ENCODE results near the gene MRAS.
"Not testable (repeated sequence)": the region's sequence is repeated elsewhere in the genome, so short reads cannot be mapped to it uniquely, and the experiment has no call there.

MRAS gene

DNA sequence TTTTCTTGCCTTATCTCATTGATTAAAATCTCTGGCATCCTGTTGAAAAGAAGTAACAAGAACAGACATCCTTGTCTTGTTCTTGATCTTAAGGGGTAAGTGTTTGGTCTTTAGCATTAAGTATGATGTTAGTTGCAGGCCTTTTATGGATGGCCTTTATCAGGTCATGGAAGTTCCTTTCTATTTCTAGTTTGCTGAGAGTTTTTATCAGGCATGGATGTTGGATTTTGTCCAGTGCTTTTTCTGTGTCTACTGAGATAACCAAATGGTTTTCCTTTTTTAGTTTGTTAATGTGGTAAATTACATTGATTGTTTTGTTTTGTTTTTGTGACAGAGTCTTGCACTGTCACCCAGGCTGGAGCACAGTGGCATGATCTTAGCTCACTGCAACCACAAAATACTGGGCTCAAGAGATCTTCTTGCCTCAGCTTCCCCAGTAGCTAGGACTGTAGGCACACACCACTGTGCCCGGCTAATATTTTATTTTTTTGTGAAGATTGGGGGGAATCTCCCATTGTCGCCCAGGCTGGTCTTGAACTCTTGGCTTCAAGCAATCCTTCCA is 26.3 kb downstream of the MRAS start:
- no peaks in the 10 kb centered on the region for H3K4me1 ChIP-seq (ENCODE audit: control insufficient read depth, insufficient read depth, low read length, poor library complexity, severe bottlenecking)
- H3K27me3 ChIP-seq (replicated peaks; ENCODE audit: control insufficient read depth, insufficient read depth, low read length, poor library complexity, severe bottlenecking), result no peaks in the 10 kb centered on the region
- H3K27ac ChIP-seq (ENCODE audit: insufficient read depth, low read length, poor library complexity, severe bottlenecking), result no peak overlapping the region
- H3K4me3 ChIP-seq (ENCODE audit: insufficient read depth, low read depth, low read length, poor library complexity, severe bottlenecking), result no peak overlapping the region
- H3K36me3 ChIP-seq (ENCODE audit: control insufficient read depth, insufficient read depth, low read length), result no peaks in the 10 kb centered on the region
- no peak for DNase-seq
- no peaks in the 10 kb centered on the region for H3K9me3 ChIP-seq (ENCODE audit: control insufficient read depth, low read length)

DNA sequence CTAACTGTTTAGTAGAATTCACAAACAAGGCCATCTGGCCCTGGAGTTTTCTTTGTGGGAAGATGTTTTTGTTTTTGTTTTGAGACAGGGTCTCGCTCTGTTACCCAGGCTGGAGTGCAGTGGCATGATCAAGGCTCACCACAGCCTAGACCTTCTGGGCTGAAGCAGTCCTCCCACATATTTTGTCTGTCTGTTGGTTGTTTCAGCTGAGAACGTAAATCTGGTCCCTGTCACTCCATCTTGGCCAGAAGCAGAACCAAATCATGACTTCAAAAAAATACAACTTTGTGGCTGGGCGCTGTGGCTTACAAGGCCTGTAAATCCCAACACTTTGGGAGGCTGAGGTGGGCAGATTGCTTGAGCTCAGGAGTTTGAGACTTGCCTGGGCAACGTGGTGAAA is 27.1 kb downstream of the MRAS start:
- no peak for DNase-seq
- no peaks in the 10 kb centered on the region for H3K9me3 ChIP-seq (ENCODE audit: control insufficient read depth, low read length)
- H3K4me1 ChIP-seq (ENCODE audit: control insufficient read depth, insufficient read depth, low read length, poor library complexity, severe bottlenecking), result no peaks in the 10 kb centered on the region
- no peak overlapping the region for H3K27ac ChIP-seq (ENCODE audit: insufficient read depth, low read length, poor library complexity, severe bottlenecking)
- no peaks in the 10 kb centered on the region for H3K36me3 ChIP-seq (ENCODE audit: control insufficient read depth, insufficient read depth, low read length)
- H3K4me3 ChIP-seq (ENCODE audit: insufficient read depth, low read depth, low read length, poor library complexity, severe bottlenecking), result no peak overlapping the region
- no peaks in the 10 kb centered on the region for H3K27me3 ChIP-seq (replicated peaks; ENCODE audit: control insufficient read depth, insufficient read depth, low read length, poor library complexity, severe bottlenecking)

DNA sequence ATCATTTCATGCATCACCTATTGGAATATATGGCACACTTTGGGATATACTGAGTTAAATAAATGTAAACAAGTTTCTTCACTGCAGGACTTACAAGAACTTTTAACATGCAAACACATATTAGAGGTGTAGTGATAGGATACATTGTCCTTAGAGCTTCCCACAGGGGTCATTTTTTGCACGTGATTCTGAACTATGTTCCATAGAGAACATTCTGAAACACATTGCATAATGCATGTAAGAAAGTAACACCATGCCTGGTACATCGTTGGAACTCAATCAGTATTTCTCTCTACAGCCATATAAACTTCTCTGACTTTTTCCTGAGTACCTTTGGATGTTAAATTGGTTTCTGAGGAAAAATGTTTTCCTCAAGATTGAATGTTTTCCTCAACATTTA is 28.3 kb downstream of the MRAS start:
- Histone ChIP-seq H3K27ac (ENCODE audit: insufficient read depth, low read length, poor library complexity, severe bottlenecking) (no peak overlapping the region), H3K36me3 (ENCODE audit: control insufficient read depth, insufficient read depth, low read length) (no peaks in the 10 kb centered on the region), H3K4me3 (ENCODE audit: insufficient read depth, low read depth, low read length, poor library complexity, severe bottlenecking) (no peak overlapping the region), H3K4me1 (ENCODE audit: control insufficient read depth, insufficient read depth, low read length, poor library complexity, severe bottlenecking) (no peaks in the 10 kb centered on the region), H3K9me3 (ENCODE audit: control insufficient read depth, low read length) (no peaks in the 10 kb centered on the region), H3K27me3 (replicated peaks; ENCODE audit: control insufficient read depth, insufficient read depth, low read length, poor library complexity, severe bottlenecking) (no peaks in the 10 kb centered on the region)
- DNase-seq, result no peak

DNA sequence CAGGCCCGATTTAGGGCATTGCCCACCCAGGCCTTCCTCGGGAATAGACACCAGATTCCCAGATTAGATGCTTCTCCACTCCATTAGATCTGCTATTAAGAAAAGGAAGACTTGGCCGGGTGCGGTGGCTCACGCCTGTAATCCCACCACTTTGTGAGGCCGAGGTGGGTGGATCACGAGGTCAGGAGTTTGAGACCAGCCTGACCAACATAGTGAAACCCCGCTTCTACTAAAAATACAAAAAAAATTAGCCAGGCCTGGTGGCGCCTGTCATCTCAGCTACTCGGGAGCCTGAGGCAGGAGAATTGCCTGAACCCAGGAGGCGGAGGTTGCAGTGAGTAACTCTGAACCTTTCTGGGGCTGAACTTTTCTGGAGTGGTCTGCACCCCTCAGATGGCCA is 28.8 kb downstream of the MRAS start:
- H3K36me3 ChIP-seq (ENCODE audit: control insufficient read depth, insufficient read depth, low read length); H3K4me1 ChIP-seq (ENCODE audit: control insufficient read depth, insufficient read depth, low read length, poor library complexity, severe bottlenecking); H3K27me3 ChIP-seq (replicated peaks; ENCODE audit: control insufficient read depth, insufficient read depth, low read length, poor library complexity, severe bottlenecking); H3K9me3 ChIP-seq (ENCODE audit: control insufficient read depth, low read length); H3K27ac ChIP-seq (ENCODE audit: insufficient read depth, low read length, poor library complexity, severe bottlenecking); H3K4me3 ChIP-seq (ENCODE audit: insufficient read depth, low read depth, low read length, poor library complexity, severe bottlenecking); DNase-seq: not testable (repeated sequence)

DNA sequence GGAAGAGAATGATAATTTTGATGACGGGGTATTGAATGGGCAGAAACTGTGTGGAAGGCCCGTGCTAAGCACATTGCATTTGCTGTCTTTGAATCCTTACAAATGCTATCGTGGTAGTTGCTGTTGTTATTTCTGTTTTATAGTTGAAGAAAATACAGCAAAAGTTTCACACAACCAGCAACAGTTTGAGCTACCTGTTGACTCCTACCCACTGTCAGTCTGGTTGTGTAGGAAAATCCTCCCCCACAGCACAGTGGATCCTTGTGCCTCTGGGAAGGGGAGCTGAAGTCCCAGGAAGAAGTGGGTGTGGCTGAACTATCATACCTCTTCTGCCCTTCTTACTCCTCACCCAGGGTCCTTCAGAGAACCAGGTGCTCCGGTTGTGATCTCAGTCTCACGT is 29.4 kb downstream of the MRAS start:
- Histone ChIP-seq H3K4me1 (ENCODE audit: control insufficient read depth, insufficient read depth, low read length, poor library complexity, severe bottlenecking) (no peaks in the 10 kb centered on the region), H3K4me3 (ENCODE audit: insufficient read depth, low read depth, low read length, poor library complexity, severe bottlenecking) (no peak overlapping the region), H3K36me3 (ENCODE audit: control insufficient read depth, insufficient read depth, low read length) (no peaks in the 10 kb centered on the region), H3K9me3 (ENCODE audit: control insufficient read depth, low read length) (no peaks in the 10 kb centered on the region), H3K27me3 (replicated peaks; ENCODE audit: control insufficient read depth, insufficient read depth, low read length, poor library complexity, severe bottlenecking) (no peaks in the 10 kb centered on the region), H3K27ac (ENCODE audit: insufficient read depth, low read length, poor library complexity, severe bottlenecking) (no peak overlapping the region)
- DNase-seq, result no peak

DNA sequence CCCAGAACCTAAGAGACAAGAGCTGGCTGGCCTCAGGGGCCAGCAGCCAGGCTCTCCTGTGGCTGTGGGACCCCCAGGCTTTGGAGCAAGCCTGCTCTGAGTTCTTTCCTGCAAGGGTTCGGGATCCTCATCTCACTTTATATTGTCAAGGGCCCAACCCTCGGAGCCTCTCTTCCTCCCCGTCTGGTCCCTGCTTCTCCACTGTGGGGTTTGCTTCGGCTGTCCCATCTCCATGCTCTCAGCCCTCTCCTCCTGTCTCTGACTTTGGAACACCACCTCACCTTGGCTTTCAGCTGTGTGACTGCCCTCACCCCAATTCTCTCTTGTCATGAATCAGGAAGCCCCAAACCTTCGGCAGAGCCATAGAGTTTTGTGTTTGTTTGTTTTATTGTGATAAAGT is 30.0 kb downstream of the MRAS start:
- Histone ChIP-seq H3K36me3 (ENCODE audit: control insufficient read depth, insufficient read depth, low read length) (no peaks in the 10 kb centered on the region), H3K4me3 (ENCODE audit: insufficient read depth, low read depth, low read length, poor library complexity, severe bottlenecking) (no peak overlapping the region), H3K4me1 (ENCODE audit: control insufficient read depth, insufficient read depth, low read length, poor library complexity, severe bottlenecking) (no peaks in the 10 kb centered on the region), H3K9me3 (ENCODE audit: control insufficient read depth, low read length) (no peaks in the 10 kb centered on the region), H3K27ac (ENCODE audit: insufficient read depth, low read length, poor library complexity, severe bottlenecking) (no peak overlapping the region), H3K27me3 (replicated peaks; ENCODE audit: control insufficient read depth, insufficient read depth, low read length, poor library complexity, severe bottlenecking) (no peaks in the 10 kb centered on the region)
- no peak for DNase-seq

DNA sequence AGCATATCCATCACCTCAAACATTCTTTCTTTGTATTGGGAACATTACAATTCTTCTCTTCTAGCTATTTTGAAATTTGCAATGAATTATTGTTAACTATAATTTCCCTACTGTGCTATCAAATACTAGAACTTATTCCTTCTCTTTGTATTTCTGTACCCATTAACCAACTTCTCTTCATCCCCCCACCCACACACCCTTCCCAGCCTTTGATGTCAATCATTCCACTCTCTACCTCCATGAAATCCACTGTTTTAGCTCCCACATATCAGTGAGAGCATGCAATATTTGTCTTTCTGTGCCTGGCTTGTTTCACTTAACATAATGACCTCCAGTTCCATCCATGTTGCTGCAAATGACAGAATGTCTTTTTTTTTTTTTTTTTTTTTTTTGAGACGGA is 30.6 kb downstream of the MRAS start:
- H3K9me3 ChIP-seq (ENCODE audit: control insufficient read depth, low read length), result no peaks in the 10 kb centered on the region
- no peak overlapping the region for H3K4me3 ChIP-seq (ENCODE audit: insufficient read depth, low read depth, low read length, poor library complexity, severe bottlenecking)
- no peaks in the 10 kb centered on the region for H3K27me3 ChIP-seq (replicated peaks; ENCODE audit: control insufficient read depth, insufficient read depth, low read length, poor library complexity, severe bottlenecking)
- no peaks in the 10 kb centered on the region for H3K36me3 ChIP-seq (ENCODE audit: control insufficient read depth, insufficient read depth, low read length)
- H3K4me1 ChIP-seq (ENCODE audit: control insufficient read depth, insufficient read depth, low read length, poor library complexity, severe bottlenecking), result no peaks in the 10 kb centered on the region
- no peak overlapping the region for H3K27ac ChIP-seq (ENCODE audit: insufficient read depth, low read length, poor library complexity, severe bottlenecking)
- no peak for DNase-seq

DNA sequence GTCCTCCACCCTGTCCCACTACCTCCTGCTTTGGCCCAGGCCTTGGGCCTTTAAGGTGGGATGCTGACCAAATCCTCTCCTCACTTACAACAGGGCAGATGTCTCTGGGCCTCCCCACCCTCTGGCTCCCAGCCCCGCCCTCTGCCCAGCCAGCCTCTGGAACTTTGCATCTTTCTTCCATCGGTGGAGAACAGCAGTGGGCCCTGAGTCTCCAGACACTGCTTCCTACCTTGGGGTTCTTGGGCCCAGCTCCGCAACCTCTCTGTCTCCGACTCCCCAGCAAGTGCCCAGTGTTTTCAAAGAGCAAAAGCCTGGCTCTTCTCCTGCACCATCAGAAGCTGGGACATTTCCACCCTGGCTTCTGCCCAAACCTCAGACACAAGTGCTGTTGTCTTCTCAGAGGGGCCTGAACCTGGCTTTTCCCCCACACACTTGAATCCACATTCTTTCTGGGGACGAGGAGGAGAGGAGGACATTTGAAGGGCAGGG is 33.1 kb downstream of the MRAS start:
- Histone ChIP-seq H3K4me3 (ENCODE audit: insufficient read depth, low read depth, low read length, poor library complexity, severe bottlenecking) (no peak overlapping the region), H3K4me1 (ENCODE audit: control insufficient read depth, insufficient read depth, low read length, poor library complexity, severe bottlenecking) (no peaks in the 10 kb centered on the region), H3K36me3 (ENCODE audit: control insufficient read depth, insufficient read depth, low read length) (no peaks in the 10 kb centered on the region), H3K27me3 (replicated peaks; ENCODE audit: control insufficient read depth, insufficient read depth, low read length, poor library complexity, severe bottlenecking) (no peaks in the 10 kb centered on the region), H3K9me3 (ENCODE audit: control insufficient read depth, low read length) (no peaks in the 10 kb centered on the region), H3K27ac (ENCODE audit: insufficient read depth, low read length, poor library complexity, severe bottlenecking) (no peak overlapping the region)
- no peak for DNase-seq

DNA sequence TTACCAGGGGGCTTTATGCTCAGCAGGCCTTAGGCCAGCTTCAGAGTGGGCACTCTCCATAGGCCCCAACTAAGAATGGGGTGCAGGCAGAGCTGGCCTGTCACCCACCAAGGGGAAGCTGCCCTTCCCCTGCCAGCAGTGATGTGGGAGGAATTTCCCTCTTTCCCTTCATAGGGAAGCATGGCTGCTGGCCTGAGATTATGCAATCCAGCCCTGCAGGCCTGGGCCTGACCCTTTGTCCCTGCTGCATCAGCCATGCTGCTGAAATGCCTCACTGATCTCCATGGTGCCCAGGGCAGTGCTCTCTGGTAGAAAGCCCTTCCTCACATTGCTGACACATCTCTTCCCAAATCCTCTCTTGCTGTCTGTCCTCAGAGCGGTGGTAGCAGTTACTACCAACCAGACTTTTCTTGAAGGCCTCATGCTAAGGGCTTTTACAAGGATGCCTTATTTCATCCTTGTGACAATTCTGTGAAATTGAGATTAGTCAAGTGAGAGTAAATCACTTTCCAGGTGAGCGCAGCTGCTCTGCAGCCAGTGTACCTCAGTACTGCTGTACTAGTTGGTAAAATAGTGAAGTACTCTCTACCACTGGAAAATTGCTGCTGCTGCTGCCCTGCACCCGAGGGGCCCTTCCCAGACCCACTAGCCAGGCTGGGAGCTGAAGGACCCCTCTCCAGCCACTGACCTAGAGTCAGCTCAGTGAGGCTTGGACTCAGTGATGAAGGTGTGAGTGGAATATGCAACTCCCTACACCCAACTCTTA is 33.8 kb downstream of the MRAS start:
- Histone ChIP-seq H3K4me3 (ENCODE audit: insufficient read depth, low read depth, low read length, poor library complexity, severe bottlenecking) (no peak overlapping the region), H3K9me3 (ENCODE audit: control insufficient read depth, low read length) (no peaks in the 10 kb centered on the region), H3K27me3 (replicated peaks; ENCODE audit: control insufficient read depth, insufficient read depth, low read length, poor library complexity, severe bottlenecking) (no peaks in the 10 kb centered on the region), H3K27ac (ENCODE audit: insufficient read depth, low read length, poor library complexity, severe bottlenecking) (no peak overlapping the region), H3K4me1 (ENCODE audit: control insufficient read depth, insufficient read depth, low read length, poor library complexity, severe bottlenecking) (no peaks in the 10 kb centered on the region), H3K36me3 (ENCODE audit: control insufficient read depth, insufficient read depth, low read length) (no peaks in the 10 kb centered on the region)
- no peak for DNase-seq

DNA sequence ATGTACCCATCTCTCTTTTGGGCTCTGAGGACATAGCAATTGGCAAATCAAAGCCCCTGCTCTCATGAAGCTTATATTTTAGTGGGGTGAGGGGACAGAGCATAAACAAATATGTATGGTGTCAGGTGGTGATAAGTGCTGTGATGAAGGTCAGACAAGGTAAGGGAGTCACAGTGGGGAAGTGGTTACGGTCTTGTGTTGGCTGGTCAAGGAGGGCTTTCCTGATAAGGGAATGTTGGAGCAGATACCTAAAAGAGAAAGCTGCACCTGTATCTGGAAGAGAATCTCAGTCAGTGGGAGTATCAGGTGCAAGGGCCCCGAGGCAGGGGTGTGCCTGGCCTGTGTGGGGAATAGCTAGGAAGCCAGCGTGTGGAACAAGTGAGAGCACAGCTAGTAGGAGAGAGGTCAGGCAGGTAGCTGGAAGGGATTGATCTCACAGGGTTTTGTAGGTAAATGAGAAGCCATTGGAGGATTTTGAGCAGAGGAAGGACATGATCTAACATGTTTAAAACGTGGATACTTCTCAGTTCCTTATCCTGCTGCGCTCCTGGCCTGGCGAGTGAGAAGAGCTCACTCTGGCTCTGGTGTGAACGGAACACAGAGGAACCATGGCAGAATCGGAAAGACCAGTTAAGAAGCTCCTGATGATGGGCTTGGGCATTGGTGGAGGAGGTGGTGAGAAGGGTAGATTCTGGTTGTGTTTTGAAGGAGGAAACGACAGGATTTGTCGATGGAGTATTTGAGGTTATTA is 35.5 kb downstream of the MRAS start:
- DNase-seq, result no peak
- no peaks in the 10 kb centered on the region for H3K4me1 ChIP-seq (ENCODE audit: control insufficient read depth, insufficient read depth, low read length, poor library complexity, severe bottlenecking)
- no peak overlapping the region for H3K27ac ChIP-seq (ENCODE audit: insufficient read depth, low read length, poor library complexity, severe bottlenecking)
- no peak overlapping the region for H3K4me3 ChIP-seq (ENCODE audit: insufficient read depth, low read depth, low read length, poor library complexity, severe bottlenecking)
- H3K36me3 ChIP-seq (ENCODE audit: control insufficient read depth, insufficient read depth, low read length), result no peaks in the 10 kb centered on the region
- H3K27me3 ChIP-seq (replicated peaks; ENCODE audit: control insufficient read depth, insufficient read depth, low read length, poor library complexity, severe bottlenecking), result no peaks in the 10 kb centered on the region
- H3K9me3 ChIP-seq (ENCODE audit: control insufficient read depth, low read length), result no peaks in the 10 kb centered on the region

Data from effector memory CD4-positive, alpha-beta T cell (primary cell).